GM21515 (cell line): ENCODE results near the gene TBCEL.

ENCODE experiments used
- ATAC-seq: cut with Tn5 transposase; IDR thresholded peaks from one replicate; pipeline ENCODE4 v1.9.1; 2021; ENCODE audit not compliant: unreplicated experiment

TBCEL gene

GRCh38 chr11:121134741-121135312 is 110.9 kb downstream of the TBCEL start:
- no peak for ATAC-seq

- no peak for ATAC-seq
These were observed 113.1 kb downstream of the TBCEL start for GRCh38 chr11:121137005-121137404.

- ATAC-seq: no peak
These were observed 114.4 kb downstream of the TBCEL start for GRCh38 chr11:121138259-121138658.

GRCh38 chr11:121140369-121140768 is 116.5 kb downstream of the TBCEL start:
- no peak for ATAC-seq
